WERI-Rb-1 (cell line): ENCODE measurements around the gene SH3GLB2.

Experiments used
- DNase-seq: peaks from one replicate; pipeline ENCODE4 v3.0.0-alpha.2; 2020
- H3K27ac ChIP-seq: fragments of 250-450 bp; sonication (Bioruptor Pico); 2 replicates; pipeline ENCODE4 v1.5.1; 2020; ENCODE audit warnings: mild to moderate bottlenecking, moderate library complexity
- H3K27me3 ChIP-seq: fragments of 250-450 bp; sonication (Bioruptor Pico); 2 replicates; pipeline ENCODE4 v1.5.1; 2021; ENCODE audit warnings: mild to moderate bottlenecking, low read depth, moderate library complexity; ENCODE audit not compliant: insufficient read depth, severe bottlenecking
- H3K36me3 ChIP-seq: fragments of 250-450 bp; sonication (Bioruptor Pico); 2 replicates; pipeline ENCODE4 v1.5.1; 2020; ENCODE audit warnings: mild to moderate bottlenecking, moderate library complexity
- H3K4me3 ChIP-seq: 2 replicates; pipeline ENCODE4 v1.5.1; 2011; ENCODE audit warnings: low read depth, mild to moderate bottlenecking, control low read depth, low read length
- H3K9me3 ChIP-seq: fragments of 250-450 bp; sonication (Bioruptor Pico); 2 replicates; pipeline ENCODE4 v1.5.1; 2021; ENCODE audit warnings: mild to moderate bottlenecking, moderate library complexity; ENCODE audit not compliant: severe bottlenecking
- TF ChIP-seq, protein P1 (sequence below): IDR thresholded peaks from 2 replicates; pipeline ENCODE4 v1.5.1; 2011; ENCODE audit warnings: low read depth, mild to moderate bottlenecking, control low read depth, inconsistent platforms, low read length

The SH3GLB2 gene

DNA sequence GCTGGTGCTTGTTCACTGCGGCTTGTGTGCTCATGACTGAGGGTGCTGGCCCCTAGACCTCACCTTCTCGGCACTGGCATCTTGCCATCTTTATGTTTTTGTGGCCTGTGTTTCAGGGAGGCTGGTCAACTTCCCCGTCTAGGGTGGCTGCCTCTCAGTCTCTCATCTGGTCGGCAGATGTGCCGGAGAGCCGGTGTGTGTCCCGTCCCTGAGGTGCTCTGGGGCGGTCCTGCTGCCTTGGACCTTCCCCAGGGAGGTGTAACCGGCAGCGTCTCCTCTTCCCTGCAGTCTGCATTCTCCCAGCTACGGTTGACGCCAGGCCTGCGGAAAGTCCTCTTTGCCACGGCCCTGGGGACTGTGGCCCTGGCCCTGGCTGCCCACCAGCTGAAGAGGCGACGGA lies 13.9 kb upstream of the SH3GLB2 start:
- H3K9me3 ChIP-seq = no peaks in the 10 kb centered on the region
- DNase-seq = no peak
- TF ChIP-seq, protein P1, sequence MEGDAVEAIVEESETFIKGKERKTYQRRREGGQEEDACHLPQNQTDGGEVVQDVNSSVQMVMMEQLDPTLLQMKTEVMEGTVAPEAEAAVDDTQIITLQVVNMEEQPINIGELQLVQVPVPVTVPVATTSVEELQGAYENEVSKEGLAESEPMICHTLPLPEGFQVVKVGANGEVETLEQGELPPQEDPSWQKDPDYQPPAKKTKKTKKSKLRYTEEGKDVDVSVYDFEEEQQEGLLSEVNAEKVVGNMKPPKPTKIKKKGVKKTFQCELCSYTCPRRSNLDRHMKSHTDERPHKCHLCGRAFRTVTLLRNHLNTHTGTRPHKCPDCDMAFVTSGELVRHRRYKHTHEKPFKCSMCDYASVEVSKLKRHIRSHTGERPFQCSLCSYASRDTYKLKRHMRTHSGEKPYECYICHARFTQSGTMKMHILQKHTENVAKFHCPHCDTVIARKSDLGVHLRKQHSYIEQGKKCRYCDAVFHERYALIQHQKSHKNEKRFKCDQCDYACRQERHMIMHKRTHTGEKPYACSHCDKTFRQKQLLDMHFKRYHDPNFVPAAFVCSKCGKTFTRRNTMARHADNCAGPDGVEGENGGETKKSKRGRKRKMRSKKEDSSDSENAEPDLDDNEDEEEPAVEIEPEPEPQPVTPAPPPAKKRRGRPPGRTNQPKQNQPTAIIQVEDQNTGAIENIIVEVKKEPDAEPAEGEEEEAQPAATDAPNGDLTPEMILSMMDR = no peak
- H3K36me3 ChIP-seq = peaks cover 45% of the 10 kb centered on the region
- H3K27ac ChIP-seq = no peak overlapping the region
- no peak overlapping the region for H3K4me3 ChIP-seq
- no peaks in the 10 kb centered on the region for H3K27me3 ChIP-seq

DNA sequence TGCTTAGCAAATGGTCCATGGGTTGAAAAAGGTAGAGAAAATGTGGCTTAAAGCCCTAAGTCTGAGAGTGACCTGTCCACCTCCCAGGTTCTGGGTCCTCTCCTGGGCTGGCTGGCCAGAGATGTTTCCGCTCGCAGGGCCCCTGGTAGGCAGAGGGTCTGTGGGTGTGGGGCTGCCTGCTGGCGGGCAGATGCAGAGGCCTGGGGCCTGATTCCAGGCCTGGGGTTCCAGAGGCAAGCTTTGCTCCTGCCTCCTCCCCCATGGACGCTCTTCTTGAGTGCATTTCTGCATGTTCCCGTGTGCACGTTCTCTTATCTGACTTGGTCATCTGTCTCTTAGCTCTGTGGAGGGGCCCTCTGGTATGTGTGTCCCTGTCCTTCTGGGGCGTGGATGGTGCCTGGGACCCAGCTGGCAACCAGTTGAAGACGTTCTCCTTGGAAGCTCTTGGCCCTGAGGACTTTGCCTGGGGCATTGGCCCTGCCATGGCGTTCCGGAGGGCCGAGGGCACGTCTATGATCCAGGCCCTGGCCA lies 12.0 kb upstream of the SH3GLB2 start:
- no peaks in the 10 kb centered on the region for H3K27me3 ChIP-seq
- TF ChIP-seq, protein P1 = no peak
- H3K4me3 ChIP-seq = no peak overlapping the region
- no peak overlapping the region for H3K27ac ChIP-seq
- DNase-seq = no peak
- no peaks in the 10 kb centered on the region for H3K9me3 ChIP-seq
- H3K36me3 ChIP-seq = peaks cover 42% of the 10 kb centered on the region

DNA sequence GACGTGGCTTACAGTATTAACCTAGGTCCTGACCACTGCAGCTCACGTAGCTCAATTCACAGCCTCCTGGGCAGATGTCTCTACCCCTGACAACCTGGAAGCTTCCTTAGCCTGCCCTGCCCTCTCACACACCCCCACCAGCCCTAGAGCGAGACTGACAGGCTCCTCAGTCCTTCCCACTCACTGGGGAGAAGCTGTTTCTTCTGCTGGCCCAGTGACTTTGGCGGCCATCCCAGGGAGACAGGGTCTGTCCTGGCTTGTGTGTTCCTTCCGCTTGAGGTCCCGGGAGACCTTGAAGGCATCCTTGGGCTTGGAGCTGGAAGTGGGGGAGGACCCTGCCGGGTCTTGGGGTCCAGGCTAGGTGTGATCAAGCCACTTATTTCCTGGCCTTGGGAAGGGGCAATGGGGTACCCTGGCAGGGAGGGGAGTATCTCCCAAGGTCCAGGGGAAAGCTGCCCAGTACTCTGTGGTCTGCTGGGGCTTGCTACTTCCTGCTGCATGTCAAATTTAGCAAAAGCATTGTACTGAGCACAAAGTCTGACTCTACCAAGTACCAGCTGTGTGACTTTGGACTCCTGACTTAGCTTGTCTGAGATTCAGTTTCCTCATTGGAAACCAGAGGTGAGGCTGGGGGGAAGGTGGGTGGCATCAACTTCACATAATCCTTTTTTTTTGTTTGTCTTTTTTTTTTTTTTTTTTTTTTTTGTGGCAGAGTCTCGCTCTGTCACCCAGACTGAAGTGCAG lies 10.2 kb upstream of the SH3GLB2 start:
- no peaks in the 10 kb centered on the region for H3K9me3 ChIP-seq
- H3K27ac ChIP-seq = no peak overlapping the region
- TF ChIP-seq, protein P1 = no peak
- H3K27me3 ChIP-seq = no peaks in the 10 kb centered on the region
- H3K36me3 ChIP-seq = peaks cover 33% of the 10 kb centered on the region
- no peak overlapping the region for H3K4me3 ChIP-seq
- no peak for DNase-seq

DNA sequence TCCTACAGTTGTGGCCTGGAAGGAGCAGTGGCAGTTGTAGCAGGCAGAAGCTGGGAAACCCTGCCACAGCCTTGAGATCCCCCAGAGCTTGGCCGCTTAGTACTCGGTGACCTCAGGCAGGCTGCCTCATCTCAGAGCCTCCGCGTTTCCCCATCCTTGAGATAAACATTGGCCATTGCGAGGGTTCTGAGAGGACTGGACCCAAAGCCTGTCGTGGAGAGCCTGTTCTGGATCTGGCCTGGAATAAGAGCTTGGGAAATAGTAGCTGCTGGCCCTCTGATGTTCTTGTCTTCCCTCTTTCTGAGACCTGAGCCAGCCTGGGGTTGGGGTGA lies 9.6 kb upstream of the SH3GLB2 start:
- no peaks in the 10 kb centered on the region for H3K9me3 ChIP-seq
- H3K27me3 ChIP-seq = no peaks in the 10 kb centered on the region
- TF ChIP-seq, protein P1 = no peak
- no peak overlapping the region for H3K27ac ChIP-seq
- H3K36me3 ChIP-seq = peaks cover 27% of the 10 kb centered on the region
- H3K4me3 ChIP-seq = no peak overlapping the region
- DNase-seq = no peak

DNA sequence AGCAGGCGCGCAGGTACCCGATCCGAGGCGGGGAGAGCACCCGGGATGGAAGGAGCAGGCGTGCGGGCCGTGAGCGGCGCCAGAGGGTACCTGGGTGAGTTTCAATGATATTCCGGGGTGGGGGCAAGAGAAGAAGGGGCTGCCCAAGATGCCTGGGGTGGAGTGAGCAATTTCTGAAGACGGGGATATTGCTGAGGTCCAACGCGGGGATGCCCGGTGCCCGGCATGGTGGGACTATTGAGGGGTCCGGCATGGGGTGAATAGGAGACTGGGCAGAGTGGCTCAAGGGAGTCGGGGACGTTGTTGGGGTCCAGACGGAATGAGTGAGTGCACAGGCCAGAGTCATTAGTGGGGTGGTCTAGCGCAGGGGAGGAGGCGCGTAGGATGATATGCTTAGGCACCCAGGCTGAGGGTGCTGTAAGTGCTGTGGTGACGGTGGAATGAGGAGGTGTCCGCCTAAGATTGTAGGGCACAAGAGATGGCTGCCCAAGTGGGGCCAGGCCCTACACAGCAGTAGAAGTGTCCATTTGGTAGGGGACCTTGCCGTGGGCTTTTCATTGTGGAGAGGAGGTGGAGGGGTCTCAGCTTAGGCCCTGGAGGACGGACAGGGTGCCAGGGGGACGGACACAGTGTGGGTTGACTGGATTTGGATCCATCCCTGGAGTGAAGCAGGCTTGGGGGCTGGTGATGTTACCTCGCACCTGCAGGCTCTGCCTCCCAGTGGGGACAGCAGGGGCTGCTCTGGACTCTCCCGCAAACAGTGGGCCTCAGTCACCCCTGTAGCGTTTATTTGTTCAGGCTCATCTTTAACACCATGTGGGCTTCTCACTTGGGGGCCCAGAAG lies 9.0 kb upstream of the SH3GLB2 start:
- no peaks in the 10 kb centered on the region for H3K27me3 ChIP-seq
- H3K36me3 ChIP-seq = peaks cover 21% of the 10 kb centered on the region
- peak overlapping the region; percentile 95 for H3K4me3 ChIP-seq
- no peak for DNase-seq
- TF ChIP-seq, protein P1 = peak; percentile 15; the same call in 1 of the 2 replicates
- no peaks in the 10 kb centered on the region for H3K9me3 ChIP-seq
- peak overlapping the region; percentile 47 for H3K27ac ChIP-seq
